HG03175 (cell line): ENCODE measurements around the gene ABI3.

ENCODE experiments used
- ATAC-seq: cut with Tn5 transposase; IDR thresholded peaks from one replicate; pipeline ENCODE4 v1.9.1; 2021; ENCODE audit warnings: mild to moderate bottlenecking, moderate library complexity; ENCODE audit not compliant: unreplicated experiment

The ABI3 gene

GRCh38 chr17:49196520-49196919 is 14.0 kb upstream of the ABI3 start:
- no peak for ATAC-seq

DNA sequence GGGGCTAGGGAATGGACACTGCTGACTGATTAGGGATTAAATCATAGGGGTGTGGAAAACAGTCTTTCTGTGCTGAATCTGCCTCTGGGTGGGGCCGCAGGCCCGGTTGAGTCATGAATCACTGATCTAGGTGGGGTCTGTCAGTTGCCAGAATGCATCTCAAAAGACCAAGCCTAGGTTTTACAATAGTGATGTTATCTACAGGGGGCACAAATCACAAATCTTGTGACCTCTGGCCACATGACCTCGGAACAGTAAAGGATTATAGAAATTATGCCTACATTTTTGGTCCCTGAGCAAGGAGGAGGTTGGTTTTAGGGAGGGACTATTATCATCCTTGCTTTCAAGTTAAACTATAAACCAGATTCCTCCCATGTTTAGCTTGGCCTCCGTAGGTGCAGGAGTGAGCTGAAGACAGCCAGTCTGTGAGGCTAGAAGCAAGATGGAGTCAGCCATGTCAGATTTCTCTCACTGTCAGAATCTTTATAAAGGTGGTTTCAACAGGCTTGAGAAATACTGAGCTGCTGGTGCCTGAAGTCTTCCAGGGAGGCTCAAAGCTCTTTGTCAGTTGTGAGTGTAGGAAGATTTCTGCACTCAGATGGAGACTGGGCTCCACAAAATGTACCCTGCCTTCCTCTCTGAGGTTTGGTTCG is 13.0 kb upstream of the ABI3 start:
- ATAC-seq = no peak

GRCh38 chr17:49198211-49198610 is 12.3 kb upstream of the ABI3 start:
- ATAC-seq = no peak

GRCh38 chr17:49200423-49201083 is 10.0 kb upstream of the ABI3 start:
- ATAC-seq = no peak

- no peak for ATAC-seq
Observed at GRCh38 chr17:49201481-49201927, 9.0 kb upstream of the ABI3 start.

GRCh38 chr17:49203796-49204195 is 6.7 kb upstream of the ABI3 start:
- ATAC-seq = no peak

GRCh38 chr17:49204516-49204915 is 6.0 kb upstream of the ABI3 start:
- no peak for ATAC-seq

DNA sequence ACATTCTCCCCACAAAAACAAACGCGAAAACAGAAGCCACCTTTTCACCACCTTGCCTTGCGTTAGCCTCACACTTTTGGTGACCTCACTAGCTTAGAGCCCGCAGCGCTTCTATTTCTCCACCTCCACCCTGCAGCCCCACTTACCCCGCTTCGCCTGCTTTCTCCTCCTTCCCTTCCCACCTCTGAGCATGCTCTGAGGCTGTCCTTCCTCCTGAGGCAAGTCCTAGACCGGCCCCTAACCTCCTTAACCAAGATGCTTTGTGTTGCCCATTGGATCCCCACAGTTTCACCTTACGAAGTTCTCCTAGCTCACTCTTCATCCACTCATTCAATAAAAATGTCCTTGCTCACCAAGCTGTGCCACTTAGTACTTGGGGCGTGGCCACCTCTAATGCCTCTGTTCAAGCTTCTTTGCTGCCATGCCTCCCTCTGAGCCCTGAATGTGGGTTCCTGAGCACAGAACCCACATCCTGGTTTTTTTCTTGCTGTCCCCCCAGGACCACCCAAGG is 1.4 kb upstream of the ABI3 start:
- ATAC-seq = no peak

- ATAC-seq = no peak
Observed at GRCh38 chr17:49213399-49213798, 2.9 kb downstream of the ABI3 start.

DNA sequence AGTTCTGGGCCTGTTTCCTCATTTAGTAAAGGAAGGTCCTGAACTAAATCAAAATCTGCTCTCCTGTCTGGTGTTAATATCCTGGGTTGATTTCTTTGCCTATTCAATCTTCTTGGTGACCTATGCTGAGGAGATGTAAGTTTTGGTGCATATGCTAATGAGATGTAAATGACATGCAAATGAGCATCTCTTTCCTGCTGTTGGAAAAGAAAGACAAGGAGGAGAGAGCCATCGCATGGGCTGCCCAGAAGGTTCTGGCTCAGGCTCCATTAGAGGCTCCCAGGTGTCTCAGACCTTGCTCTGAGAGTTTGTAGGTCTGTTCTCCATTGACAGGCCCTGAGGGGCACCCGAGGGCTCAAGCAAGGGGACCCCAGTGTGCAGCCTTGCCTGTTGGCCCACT is 3.3 kb downstream of the ABI3 start:
- ATAC-seq = no peak

- no peak for ATAC-seq
Observed at GRCh38 chr17:49214676-49215360, 4.3 kb downstream of the ABI3 start.

DNA sequence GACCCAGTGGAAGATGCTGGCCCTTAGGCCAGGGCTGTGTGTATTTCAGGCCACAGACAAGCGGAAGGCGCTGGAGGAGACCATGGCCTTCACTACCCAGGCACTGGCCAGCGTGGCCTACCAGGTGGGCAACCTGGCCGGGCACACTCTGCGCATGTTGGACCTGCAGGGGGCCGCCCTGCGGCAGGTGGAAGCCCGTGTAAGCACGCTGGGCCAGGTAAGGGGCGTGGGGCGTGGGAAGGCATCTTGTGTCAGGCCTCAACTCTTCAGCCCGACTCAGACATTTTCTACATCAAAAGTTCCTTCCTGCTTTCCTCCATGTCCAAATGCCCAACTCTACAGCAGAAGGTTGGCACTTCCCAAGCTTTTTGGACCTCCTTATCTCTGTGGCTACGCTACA is 6.0 kb downstream of the ABI3 start:
- ATAC-seq = no peak

DNA sequence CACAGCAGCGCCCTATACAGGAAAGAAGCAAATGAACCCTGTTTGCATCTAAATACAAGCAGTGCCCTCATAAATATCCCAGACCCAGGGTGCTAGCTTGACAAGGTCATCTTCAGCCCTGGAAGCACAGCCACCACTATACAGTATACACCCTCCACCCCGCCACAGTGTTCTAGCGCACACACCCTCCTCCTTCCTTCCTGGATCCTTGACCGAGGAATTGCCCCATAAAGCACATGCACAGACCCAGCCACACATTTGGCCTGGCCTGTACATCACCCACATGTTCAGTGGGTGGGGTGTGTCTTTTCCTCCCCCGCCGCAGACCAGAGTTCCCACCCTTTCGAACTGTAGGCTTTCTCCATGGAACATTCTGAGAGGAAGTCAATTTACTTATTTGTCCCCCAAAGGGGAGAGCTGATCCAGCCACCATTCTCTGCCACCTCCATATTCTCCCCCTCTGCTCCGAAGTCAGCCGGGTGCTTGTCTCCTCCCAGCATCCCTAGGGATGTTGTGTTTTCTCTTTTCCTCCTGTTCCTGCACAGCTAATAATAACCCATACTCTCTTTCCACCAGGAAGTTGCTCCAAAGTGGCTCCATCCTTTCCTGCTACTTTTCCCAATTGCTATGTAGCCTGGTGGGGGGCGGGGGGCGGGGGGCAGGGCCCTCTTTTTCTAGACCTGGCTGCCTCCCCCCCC is 6.6 kb downstream of the ABI3 start:
- no peak for ATAC-seq

- peak; percentile 54 for ATAC-seq
Observed at GRCh38 chr17:49217651-49218413, 7.3 kb downstream of the ABI3 start.

- peak; percentile 42 for ATAC-seq
Observed at GRCh38 chr17:49218941-49219913, 8.7 kb downstream of the ABI3 start.

DNA sequence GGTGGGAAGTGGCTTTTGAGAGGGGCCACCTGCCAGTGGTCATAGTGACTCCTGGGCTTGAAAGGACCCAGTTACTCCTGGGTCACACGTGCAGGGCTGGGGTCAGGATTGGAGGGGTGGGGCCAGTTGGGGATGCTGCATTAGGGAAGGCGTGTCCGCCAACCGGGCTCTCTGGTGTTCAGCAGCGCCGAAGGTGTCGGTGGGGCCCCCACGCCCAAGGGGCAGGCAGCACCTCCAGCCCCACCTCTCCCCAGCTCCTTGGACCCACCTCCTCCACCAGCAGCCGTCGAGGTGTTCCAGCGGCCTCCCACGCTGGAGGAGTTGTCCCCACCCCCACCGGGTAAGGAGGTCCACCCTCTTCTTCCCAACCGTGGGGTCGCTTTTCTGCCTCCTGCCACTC is 9.5 kb downstream of the ABI3 start:
- ATAC-seq = no peak

DNA sequence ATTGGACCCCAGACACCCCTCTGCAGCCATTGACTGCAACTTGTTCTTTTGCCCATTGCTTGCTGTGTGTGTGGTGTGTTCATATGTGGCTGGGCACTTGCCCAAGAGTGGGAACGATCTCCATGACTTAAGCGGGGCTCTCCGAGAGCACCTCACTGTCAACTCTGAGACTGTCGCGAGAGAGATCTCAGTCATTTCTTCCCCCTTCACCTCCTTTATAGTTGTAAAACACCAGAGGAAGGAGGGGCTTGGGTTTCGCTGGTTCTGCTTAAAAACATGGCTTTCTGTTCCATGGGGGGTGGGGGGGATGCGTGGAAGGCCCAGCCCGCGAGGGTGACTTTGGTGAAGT is 12.6 kb downstream of the ABI3 start:
- no peak for ATAC-seq

DNA sequence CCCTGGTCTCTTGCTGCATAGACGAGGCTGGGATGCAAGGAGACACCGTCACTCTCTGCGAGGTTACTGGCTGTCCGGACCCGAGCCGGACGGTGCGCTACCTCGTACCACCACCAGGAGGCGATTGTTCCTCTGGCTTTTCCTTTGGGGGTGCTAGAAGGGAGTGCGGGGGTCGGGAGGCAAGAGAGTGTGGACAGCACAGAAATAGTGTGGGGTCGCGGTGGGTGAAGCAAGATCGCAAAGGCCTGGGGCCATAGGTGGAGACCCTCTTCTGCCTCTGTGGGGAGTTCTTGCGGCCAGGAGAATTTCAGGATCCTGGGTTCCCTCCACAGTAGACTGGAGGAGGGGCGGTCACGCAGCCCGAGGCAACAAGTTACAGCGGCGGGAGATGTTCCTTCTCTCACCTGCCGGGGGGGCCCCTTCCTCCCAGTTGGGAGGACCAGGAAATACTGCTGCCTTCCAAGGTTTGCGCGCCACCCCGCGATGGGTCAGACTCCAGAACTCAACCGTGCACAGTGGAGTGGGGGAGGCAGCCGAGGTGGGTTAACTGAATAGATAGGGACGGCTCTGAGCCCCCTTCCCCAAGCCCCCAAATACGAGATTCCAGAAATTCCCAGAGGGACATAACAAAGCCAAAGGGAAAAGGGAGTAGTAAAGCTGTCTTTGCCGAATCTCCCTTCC is 13.2 kb downstream of the ABI3 start:
- no peak for ATAC-seq
